Brain microvascular endothelial cell (primary cell): Measurements from ENCODE around the gene FLRT1.

ENCODE experiments used
- DNase-seq: peaks from one replicate; pipeline ENCODE4 v3.0.0-alpha.2; 2020
- H3K27ac ChIP-seq: fragments of 250-450 bp; sonication (Bioruptor Pico); 2 replicates; pipeline ENCODE4 v1.5.1; 2020; ENCODE audit warnings: mild to moderate bottlenecking, moderate library complexity
- H3K27me3 ChIP-seq: fragments of 250-450 bp; sonication (Bioruptor Pico); replicated peaks from 2 replicates; pipeline ENCODE4 v1.5.1; 2020; ENCODE audit warnings: mild to moderate bottlenecking
- H3K36me3 ChIP-seq: fragments of 250-450 bp; sonication (Bioruptor Pico); replicated peaks from 2 replicates; pipeline ENCODE4 v1.5.1; 2020; ENCODE audit warnings: mild to moderate bottlenecking
- H3K4me3 ChIP-seq: 2 replicates; pipeline ENCODE4 v1.5.1; 2011; ENCODE audit warnings: low read depth, mild to moderate bottlenecking, control low read depth, low read length, moderate library complexity
- in situ Hi-C: cut with HindIII; loops from 2 replicates; pipeline ENCODE4 v1.10.0; 2017; ENCODE audit warnings: low sequenced_read_pairs, low pct_ligation_motif_present
- TF ChIP-seq, protein P1 (sequence below): IDR thresholded peaks from 2 replicates; pipeline ENCODE4 v1.5.1; 2011; ENCODE audit warnings: low read depth, mild to moderate bottlenecking, moderate library complexity, low read length, control low read depth, inconsistent platforms; ENCODE audit errors: missing control alignments

The FLRT1 gene

DNA sequence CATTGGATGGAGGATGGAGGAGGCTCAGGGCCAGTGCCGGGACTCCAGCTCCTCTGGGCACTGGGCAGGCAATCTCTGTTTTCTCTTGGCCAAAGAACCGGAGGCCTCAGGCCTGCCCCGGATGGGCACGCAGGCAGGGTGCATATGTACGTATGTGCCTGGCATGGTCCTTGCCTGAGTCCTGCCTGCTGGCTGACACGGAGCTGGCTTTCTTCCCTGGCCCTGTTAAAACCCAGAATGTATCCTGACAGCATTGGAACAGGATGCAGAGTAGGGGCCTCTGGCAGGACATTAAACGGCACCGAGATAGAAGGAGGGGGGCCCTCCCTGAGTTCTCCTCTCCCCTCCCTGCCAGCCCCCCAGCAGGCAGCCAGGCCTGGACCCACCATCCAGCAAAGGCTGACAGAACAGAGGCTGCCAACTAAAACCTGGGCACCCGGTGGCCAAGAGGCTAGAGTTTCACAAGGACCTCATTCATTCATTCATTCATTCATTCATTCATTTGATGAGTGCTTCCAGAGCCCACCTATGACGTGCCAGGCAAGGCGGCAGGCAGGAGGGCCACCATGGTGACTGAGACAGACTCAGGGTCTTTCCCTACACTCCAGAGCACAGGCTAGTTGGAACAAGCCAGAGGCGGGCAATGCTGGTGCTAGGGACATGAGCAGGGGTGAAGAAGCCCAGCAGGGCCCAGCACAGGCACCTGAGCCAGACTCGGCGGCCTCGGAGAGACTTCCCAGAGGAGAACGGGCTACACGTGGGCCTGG is 28.8 kb downstream of the FLRT1 start:
- H3K27ac ChIP-seq: no peak overlapping the region
- H3K27me3 ChIP-seq: peaks cover 4% of the 10 kb centered on the region
- in situ Hi-C loops: no loop called here
- TF ChIP-seq, protein P1, sequence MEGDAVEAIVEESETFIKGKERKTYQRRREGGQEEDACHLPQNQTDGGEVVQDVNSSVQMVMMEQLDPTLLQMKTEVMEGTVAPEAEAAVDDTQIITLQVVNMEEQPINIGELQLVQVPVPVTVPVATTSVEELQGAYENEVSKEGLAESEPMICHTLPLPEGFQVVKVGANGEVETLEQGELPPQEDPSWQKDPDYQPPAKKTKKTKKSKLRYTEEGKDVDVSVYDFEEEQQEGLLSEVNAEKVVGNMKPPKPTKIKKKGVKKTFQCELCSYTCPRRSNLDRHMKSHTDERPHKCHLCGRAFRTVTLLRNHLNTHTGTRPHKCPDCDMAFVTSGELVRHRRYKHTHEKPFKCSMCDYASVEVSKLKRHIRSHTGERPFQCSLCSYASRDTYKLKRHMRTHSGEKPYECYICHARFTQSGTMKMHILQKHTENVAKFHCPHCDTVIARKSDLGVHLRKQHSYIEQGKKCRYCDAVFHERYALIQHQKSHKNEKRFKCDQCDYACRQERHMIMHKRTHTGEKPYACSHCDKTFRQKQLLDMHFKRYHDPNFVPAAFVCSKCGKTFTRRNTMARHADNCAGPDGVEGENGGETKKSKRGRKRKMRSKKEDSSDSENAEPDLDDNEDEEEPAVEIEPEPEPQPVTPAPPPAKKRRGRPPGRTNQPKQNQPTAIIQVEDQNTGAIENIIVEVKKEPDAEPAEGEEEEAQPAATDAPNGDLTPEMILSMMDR: no peak
- no peaks in the 10 kb centered on the region for H3K36me3 ChIP-seq
- no peak overlapping the region for H3K4me3 ChIP-seq
- no peak for DNase-seq

DNA sequence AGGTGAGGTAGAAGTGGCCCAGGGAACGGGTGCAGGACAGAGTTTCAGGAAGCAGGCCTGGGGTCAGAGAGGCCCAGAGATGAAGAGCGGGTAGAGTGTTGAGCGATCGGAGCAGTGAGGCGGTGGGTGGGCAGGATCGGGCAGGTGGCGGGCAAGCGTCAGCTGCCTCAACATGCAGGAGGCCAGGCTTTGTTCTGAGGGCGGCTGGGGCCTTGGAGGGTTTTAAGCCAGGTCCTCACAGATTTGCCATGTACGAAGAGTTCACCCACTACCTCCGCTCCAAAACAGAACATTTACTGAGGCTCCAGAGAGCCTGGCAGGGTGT is 29.4 kb downstream of the FLRT1 start:
- peaks cover 4% of the 10 kb centered on the region for H3K27me3 ChIP-seq
- in situ Hi-C loops: no loop called here
- TF ChIP-seq, protein P1: no peak
- no peak for DNase-seq
- no peak overlapping the region for H3K27ac ChIP-seq
- no peaks in the 10 kb centered on the region for H3K36me3 ChIP-seq
- no peak overlapping the region for H3K4me3 ChIP-seq

DNA sequence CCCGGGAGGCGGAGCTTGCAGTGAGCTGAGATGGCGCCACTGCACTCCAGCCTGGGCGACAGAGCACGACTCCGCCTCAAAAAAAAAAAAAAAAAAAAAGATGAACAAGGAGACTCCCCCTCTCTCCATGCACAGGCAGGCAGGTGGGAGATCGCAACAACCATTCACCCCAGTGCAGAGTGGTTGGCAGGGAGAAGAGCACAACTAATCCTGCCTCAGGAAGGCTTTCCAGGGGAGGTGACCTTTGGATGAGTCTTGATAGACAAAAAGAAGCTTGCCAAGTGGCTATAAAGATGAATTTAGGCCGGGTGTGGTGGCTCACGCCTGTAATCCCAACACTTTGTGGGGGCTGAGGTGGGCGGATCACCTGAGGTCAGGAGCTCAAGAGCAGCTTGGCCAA is 30.0 kb downstream of the FLRT1 start:
- in situ Hi-C loops: no loop called here
- H3K4me3 ChIP-seq: no peak overlapping the region
- peaks cover 4% of the 10 kb centered on the region for H3K27me3 ChIP-seq
- no peak overlapping the region for H3K27ac ChIP-seq
- TF ChIP-seq, protein P1: no peak
- no peak for DNase-seq
- no peaks in the 10 kb centered on the region for H3K36me3 ChIP-seq

DNA sequence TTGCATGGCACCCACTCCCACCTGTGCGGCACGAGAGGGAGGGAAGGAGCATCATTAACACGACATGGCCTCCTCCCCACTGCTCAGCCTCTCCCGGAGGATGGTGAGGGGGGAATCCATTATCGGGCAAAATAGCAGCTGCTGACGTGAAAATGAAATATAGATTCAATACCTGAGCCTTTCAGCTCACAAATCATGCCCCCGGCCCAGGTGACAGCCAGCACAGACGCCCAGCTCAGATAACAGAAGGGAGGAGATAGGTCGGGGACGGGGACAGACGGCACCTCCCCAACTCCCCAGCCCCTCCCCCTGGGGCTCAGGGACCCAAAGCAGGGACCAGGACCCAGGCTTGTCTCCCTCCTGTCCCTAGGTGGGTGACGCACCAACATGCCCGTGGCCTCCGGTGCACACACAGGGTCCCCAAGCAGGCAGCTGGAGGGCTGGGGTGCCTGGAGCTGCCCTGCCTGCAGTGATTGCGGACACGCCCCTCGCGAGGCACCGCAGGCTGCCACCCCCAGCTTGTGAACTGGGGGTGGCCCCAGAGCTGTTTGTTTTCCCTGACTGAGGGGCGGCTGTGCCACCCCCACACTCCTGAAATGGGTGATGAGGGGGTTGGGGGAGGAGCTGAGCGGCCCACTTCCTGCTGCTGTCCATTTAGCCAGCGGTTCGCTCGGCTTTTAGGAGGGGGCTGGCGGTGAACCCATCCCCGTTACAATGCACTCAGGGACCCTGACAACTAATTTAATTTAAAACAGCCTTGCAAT is 31.7 kb downstream of the FLRT1 start:
- Histone ChIP-seq H3K27ac (no peak overlapping the region), H3K27me3 (peaks cover 2% of the 10 kb centered on the region), H3K36me3 (no peaks in the 10 kb centered on the region), H3K4me3 (no peak overlapping the region)
- in situ Hi-C loops: no loop called here
- DNase-seq: no peak
- TF ChIP-seq, protein P1: no peak

DNA sequence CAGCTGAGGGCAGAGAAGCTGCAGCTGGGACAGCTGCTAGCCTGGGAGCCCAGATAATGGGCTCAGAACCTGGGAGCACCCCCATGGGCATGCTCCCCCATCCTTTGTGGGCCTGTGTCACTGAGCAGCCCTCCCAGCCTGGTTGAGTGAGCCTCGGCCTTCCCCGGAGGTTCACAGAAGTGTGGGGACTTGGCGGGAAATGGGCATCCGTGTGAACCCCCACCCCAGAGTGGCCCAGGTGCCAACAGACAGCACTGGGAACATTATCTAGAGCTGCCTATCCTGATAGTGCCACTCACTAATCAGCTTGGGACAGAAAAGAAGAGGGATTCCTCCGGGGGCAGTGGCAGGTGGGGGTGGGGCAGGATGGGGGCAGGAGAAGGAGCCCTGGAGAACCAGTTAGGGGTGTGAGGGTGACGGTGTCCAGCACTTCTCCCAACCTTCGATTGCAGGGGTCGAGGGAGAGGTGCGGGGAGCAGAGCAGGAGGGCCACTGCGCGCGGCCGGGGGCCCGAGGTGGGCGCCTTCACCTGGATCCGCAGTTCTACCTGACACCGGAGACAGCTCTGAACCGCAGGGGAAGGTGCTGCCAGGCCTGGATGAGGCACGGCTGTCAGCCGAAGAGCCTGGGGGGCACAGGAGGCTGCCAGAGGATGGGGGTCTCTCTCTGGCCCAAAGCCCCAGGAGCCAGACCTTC is 33.1 kb downstream of the FLRT1 start:
- no peak overlapping the region for H3K4me3 ChIP-seq

More for the DNA sequence above, 33.1 kb downstream of the FLRT1 start:
- H3K27me3 ChIP-seq: peaks cover 2% of the 10 kb centered on the region
- no peak for DNase-seq
- H3K36me3 ChIP-seq: no peaks in the 10 kb centered on the region
- TF ChIP-seq, protein P1: no peak
- in situ Hi-C loops: no loop called here
- no peak overlapping the region for H3K27ac ChIP-seq
